Fibroblast of skin of scalp (primary cell): ENCODE measurements around the gene ZFP69. TPM values are rescaled to one million over a fixed set of nuclear protein-coding genes. Genes with fewer than 3 reads are reported as not detected.
"Not testable (repeated sequence)": the region's sequence is repeated elsewhere in the genome, so short reads cannot be mapped to it uniquely, and the experiment has no call there.

Experiments
- DNase-seq: peaks from one replicate; pipeline ENCODE4 v3.0.0-alpha.2; 2013
- polyA plus RNA-seq, 2 experiments: library from polyadenylated mRNA; unstranded; fragments of 120-200 nt; gene quantifications; one replicate each; pipeline ENCODE4 v1.2.1, GENCODE V29; 2013; ENCODE audit not compliant: insufficient read length in 2 of 2

ZFP69 gene
- 4.0 TPM for polyA plus RNA-seq (2013, experiment 1 of 2; ENCODE audit: insufficient read length)
- polyA plus RNA-seq (2013, experiment 2 of 2; ENCODE audit: insufficient read length), result 4.1 TPM

DNA sequence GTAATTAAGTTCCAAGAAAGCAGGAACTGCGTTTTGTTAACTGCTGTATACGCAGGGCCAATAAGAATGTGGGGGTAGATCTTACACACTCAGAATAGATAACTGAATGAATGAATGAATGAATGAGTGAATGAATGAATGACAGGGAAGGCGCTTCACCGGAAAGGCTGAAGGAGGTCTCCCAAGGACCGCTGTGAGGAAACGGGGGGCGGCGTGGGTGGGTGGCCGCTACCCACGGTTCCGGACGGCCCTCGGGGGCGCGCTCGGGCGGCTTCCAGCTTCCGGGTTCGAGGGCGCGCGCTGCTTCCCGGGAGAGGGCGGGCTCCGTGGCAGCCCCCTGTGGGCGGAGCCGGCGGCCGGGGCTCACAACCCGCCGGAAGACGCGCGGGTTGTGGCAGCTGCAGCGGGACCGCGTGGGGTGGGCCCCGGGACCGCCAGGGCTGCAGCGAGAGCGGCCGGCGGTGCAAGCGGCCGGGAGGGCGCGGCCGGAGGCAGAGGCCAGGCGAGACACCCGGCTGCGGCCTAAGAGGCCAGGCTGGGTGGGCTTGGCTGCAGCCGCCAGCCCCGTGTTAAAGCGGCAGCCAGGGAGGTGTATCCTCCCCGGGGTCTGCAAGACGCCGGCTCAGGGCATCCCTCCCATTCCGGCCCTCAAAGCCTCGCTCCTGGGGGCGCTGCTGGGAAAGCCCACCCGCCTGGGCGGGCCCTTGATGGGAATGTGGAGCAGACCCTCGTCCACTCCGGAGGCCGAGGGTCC is at the start of gene ZFP69:
ZFP69 (plus strand) TSS at position 367 of the 754 bp plus-strand sequence. CDS start 2,072 bp downstream, outside the sequence.
- peak; percentile 78 for DNase-seq

DNA sequence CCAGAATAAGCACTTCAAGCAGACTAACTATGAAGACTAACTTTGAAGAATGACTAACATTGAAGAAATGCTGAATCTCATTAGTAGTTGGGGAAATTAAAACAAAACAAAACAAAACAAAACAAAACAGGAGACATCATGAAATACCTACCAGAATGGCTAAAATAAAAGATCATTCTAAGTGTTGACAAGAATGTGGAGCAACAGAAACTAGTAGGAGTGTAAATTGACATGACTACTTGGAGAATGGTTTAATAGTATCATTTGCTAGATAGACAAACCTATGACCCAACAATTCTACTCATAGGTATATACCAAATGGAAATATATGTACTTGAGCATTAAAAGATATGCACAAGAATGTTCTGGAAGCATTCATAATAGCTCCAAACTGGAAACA is 45.7 kb upstream of the ZFP69 start:
- no peak for DNase-seq

DNA sequence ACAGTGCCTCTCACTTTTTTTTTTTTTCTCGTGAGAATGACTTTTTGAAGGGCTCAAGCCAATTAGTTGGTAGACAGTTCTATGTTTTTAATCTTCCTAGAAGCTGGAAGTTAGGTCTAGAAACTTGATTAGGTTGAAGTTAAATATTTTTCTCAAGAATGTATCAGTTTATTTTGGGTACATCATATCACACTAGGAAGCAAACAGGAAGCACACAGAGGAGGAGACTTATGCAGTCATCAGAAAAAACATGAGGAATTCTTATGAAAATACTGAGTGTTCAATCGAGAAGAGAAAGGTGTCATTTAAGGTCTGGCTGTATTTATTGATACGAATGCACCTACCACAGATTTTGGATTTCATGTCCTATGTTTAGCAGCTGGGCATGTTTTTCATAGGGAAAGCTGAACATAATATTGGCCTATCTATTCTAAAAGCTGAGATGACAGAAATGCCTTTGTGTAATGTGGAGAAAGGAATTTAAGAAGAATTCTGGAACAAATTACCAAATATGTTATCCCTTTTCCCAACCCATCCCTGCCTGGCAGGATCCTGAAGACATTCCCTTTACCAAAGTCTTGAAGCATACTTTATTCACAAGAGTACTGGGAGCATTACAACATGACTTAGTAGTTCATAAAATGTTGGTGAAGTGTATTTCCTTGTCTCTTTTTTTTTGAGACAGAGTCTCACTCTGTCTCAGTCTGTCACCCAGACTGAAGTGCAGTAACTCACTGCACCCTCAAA is 44.3 kb upstream of the ZFP69 start:
- peak; percentile 60 for DNase-seq

DNA sequence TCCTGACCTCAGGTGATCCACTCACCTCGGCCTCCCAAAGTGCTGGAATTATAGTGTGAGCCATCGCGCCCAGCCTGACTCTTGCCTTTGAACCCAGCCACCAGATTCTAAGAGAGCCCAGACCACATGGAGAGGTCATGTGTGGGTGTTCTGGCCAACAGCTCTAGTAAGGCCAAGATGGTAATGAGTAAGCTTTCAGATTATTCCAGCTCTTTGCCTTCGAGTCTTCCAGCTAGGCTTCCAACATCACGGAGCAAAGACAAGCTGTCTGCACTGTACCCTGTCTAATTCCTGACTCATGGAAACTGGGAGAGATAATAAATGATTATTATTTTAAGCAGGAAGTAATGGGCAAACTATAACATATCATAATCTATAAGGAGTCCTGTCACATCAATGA is 41.6 kb upstream of the ZFP69 start:
- no peak for DNase-seq

DNA sequence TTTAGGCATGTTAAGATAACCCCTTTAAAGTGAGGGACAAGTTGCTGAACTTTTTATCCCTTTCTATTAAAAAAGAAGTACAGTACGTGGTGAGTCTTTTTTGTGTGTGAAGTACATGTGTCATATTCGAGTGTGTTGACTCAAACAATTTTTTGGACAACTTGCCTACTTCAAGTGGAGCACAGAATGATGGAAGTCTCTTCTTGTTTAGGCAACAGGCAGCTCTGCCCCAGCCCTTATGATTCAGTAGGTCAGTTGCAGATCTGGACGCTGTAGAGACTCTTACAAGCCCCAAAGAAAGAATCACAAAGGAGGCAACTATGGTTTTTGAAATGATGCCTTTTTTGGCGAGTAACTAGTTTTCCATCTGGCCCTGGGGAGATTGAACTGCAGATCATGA is 41.2 kb upstream of the ZFP69 start:
- no peak for DNase-seq

DNA sequence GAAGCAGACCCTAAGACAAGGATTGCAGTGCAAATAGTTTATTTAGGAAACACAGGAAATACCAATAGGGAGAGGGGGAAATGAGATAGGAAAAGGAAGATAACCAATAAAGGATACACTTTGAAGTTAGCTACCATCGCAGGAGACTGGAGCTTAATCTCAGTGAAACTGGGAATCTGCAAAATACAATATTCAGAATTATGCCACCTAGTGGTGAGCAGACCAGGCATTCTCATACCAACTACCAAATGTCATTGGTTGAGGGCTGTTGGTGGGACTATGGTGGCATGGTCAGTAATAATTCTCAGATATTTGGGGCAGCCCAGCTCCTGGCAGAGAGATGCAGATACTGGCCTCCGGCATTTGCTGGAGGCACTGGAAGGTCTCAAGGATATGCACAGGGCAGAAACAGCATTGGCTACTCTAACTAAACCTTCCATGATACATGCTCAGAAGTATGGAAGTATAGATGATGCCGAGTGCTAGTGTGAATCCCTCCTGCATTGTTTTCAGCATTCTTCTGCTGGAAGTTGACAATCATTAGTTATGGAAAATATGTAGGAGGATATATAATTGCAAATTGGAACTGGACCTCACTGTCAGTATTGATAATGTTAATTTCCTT is 38.6 kb upstream of the ZFP69 start:
- DNase-seq, result peak; percentile 6

DNA sequence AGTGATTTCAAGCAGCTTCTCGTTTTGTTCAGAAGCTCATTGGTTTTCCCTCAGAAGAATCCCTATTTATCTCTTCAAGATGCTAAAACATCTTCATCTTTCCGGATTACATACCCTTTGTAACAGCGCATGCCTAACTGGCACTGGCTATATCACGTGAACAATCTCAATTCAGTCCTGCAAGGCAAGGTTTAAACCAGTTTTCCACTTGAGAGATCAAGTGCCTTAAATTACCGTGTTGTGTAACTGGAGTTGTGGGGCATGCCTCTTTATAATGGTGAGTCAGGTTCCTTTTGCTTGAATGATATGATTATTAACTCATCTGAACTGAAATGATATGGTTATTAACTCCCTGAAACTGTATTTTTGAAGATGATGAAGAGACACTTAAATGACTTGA is 37.8 kb upstream of the ZFP69 start:
- DNase-seq, result no peak

DNA sequence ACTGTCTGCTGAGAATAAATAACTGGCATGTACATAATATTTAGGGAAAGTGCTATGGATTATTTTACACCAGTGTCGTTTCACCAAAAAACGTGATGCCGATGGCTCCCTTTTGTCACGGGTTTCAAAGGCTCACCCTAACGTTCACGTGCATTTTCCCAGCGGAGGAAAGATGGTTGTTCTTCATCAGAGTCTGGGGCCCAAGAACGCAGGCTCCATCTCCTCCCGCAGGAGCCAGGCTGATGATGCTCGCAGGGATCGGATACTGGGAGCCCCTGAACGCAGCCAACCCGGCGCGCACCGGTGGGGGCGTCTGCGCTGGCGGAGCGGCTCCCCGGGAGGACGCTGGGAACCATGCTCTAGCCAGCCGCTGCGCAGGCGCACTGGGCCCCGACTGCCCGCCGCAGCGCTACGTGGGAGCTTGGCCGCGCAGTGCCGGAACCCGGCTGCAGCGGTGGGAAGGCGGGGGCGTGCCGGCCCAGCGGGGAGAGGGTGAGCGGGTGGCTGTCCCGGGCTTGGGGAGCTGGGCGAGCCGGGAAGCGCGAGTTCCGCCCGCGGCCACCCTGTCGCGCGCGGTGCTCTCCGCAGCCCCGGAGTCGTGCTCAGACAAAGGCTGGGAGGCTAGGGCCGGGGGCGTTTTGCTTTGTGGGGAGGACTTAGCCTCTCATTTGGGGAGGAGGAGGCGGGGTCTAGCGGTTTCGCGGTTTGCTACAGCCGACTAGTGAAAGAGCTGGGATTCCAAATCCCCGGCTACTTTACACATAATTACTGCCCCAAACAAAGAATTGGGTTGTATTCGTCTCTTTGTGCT is 27.2 kb upstream of the ZFP69 start, which contains the start of gene ZFP69B:
ZFP69B (plus strand) TSS at position 793 of the 811 bp plus-strand sequence. CDS start 486 bp downstream, outside the sequence.
- peak; percentile 93 for DNase-seq

DNA sequence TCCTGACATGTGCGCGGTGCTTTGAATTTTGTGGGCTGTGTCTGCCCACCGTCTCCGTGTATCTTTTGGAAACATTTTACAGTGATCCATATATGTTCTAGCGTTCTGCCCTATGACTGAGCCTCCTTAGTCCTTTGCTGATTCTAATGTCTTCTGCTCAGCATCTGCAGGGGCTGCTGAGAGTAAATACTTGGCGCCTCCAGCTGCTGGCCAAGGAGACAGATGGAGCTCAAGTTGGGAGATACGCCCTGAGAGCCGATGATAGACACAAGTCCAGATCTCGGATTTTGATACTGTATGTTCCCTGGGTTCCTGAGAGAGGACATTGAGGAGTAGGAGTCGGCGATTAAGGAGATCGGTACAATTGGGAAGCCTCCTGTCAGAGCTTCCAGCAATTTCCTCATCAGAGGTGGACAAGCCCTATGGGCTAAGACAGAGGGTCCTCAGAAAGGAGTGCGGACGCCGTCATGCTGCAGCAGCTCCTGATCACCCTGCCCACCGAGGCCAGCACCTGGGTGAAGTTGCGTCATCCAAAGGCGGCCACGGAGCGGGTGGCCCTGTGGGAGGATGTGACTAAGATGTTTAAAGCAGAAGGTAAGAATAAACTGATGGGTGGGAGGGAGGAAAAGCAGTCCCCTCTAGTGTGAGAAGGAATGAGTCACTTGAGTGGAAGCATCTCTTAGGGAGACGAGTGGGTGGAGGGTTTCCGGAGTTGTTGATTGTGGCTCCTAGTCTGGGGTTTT is 26.4 kb upstream of the ZFP69 start:
- DNase-seq, result peak; percentile 19

DNA sequence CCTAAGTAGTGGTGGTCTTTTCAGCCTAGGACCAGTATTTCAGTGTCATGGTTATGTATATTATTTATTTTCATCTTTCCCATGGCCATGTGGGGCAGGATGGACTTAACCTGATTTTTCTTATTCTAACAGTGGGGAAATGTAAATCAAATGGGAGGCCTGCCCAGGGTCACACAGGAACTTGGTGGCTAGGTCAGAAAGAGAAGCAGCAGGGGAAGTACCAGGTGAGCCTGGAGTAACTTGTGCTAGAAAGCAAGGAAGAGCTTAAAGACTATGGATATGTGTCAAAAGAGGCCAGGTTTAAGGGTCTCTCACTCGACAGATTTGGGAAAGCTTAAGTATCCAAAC is 25.9 kb upstream of the ZFP69 start:
- no peak for DNase-seq

DNA sequence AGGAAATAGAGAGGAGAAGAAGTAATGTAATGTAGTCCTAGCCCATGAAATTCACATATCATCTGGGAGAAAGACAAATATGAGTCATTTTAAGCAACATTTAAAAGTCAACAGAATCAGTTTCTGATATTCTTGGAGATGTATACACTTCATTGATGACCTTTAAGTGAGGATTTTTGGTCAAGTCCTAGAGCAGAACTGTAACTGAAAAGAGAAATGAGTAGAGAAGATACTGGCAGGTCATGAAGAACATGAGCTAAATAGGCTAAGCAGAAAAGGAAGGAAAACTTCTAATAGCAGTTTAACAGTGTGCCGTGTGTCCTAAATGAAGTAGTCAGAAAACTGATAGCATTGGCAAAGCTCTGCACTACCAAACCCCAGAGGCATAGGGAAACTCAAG is 22.2 kb upstream of the ZFP69 start:
- no peak for DNase-seq

DNA sequence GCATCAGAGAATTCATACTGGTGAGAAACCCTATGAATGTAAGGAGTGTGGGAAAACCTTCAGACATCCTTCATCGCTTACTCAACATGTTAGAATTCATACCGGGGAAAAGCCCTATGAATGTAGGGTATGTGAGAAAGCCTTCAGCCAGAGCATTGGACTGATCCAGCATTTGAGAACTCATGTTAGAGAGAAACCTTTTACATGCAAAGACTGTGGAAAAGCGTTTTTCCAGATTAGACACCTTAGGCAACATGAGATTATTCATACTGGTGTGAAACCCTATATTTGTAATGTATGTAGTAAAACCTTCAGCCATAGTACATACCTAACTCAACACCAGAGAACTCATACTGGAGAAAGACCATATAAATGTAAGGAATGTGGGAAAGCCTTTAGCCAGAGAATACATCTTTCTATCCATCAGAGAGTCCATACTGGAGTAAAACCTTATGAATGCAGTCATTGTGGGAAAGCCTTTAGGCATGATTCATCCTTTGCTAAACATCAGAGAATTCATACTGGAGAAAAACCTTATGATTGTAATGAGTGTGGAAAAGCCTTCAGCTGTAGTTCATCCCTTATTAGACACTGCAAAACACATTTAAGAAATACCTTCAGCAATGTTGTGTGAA is 14.0 kb upstream of the ZFP69 start:
- no peak for DNase-seq

DNA sequence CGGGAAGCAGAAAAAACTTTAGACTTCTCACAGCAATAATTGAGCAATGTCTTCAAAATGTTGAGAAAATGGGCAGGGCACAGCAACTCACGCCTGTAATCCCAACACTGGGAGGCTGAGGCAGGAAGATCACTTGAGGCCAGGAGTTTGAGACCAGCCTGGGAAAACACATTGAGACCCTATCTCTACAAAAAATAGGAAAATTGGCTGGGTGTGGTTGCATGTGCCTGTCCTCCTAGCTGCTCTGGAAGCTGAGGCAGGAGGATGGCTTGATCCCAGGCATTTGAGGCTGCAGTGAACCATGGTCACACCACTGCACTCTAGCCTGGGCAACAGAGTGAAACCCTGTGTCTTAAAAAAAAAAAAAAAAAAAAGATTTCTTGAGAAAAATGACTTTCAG is 7.8 kb upstream of the ZFP69 start:
- DNase-seq, result no peak

DNA sequence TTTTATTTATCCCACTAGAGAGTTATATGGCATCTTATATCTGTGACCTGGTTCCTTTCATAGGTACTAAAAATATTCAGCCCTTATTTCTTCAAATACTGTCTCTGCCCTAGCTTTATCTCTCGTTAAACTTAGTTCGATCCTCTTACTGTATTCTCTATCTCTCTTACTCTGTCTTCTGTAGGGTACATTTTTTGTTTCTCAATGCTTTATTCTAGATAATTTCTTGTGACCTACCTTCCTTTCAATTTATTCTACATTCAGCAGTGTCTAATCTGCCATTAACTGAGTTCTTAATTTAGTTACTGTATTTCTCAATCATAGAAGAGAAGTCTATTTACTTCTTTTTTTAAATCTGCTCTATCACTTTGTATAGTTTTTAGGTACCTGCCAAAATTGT is 1.8 kb upstream of the ZFP69 start:
- DNase-seq, result no peak

DNA sequence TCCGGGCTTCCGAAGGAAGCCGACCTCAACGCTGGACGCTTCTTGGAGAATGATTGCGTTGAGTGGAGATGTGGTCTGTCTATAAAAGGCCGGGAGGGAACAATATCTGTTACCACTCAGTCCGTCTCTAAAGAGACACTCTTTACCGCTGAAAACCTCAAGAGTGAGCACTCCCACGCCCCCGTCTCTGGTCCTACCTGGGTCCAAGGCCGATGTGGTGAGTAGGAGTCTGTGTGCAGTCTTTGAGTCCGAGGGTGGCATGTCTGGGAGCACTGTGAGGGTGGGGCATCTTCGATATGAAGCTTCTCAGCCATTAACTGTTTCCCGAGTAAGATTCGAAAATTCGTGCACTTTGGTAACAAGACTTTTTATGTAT is 576 bp downstream of the ZFP69 start:
- DNase-seq, result peak; percentile 16

DNA sequence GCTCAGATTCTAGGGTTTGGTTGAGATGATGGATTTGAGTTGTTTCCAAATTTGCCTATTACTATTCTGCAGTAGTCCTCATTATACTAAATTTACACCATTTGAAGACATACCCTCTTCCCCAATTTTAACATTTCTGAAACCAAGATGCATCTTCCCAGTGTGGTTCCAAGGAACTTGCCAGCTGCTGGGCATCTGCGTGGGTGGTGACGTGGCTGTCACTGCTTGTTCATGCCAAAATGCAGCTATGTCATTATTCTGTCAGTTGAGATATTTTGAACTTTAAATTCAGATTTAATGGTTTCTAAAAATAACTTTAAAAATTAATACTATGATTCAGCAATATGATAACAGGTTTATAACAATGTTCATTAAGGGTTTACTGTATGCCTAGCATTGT is 1.2 kb downstream of the ZFP69 start:
- no peak for DNase-seq

DNA sequence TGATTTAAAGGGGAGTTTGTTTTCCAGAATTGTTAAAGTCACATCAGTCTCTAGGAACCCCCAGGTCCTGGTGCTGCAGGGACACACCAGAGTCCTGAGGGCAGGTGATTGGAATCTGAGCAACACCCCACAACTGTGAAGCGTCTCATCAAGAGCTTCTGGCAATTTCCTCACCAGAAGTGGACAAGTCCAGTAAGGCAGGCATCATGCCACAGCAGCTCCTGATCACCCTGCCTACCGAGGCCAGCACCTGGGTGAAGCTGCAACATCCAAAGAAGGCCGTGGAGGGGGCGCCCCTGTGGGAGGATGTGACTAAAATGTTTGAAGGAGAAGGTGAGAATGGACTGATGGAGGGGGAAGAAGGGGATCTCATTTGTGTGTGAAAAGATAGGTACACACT is 2.1 kb downstream of the ZFP69 start:
- DNase-seq, result no peak

DNA sequence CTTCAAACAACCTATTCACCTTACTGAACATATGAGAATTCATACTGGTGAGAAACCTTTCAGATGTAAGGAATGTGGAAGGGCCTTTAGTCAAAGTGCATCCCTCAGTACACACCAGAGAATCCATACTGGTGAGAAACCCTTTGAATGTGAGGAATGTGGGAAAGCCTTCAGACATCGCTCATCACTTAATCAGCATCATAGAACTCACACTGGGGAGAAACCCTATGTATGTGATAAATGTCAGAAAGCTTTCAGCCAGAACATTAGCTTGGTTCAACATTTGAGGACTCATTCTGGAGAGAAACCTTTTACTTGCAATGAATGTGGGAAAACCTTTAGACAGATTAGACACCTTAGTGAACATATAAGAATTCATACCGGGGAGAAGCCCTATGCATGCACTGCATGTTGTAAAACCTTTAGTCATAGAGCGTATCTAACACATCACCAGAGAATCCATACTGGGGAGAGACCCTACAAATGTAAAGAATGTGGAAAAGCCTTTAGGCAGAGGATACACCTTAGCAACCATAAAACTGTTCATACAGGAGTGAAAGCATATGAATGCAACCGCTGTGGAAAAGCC is 18.3 kb downstream of the ZFP69 start:
- DNase-seq, result no peak

DNA sequence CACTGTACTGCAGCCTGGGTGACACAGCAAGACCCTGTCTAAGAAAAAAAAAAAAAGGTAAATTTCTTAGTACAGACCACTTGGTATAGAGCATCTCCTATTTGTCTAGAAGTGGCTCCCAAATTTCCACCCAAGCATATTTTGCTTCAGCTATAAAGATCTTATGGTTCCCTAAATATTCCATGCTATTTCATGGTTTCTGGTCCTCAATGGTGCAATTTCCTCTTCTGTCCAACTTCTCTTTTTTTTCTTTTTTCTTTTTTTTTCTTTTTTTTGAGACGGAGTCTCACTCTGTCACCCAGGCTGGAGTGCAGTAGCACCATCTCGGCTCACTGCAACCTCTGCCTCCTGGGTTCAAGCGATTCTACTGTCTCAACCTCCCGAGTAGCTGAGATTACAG is 25.6 kb downstream of the ZFP69 start:
- not testable (repeated sequence) for DNase-seq

DNA sequence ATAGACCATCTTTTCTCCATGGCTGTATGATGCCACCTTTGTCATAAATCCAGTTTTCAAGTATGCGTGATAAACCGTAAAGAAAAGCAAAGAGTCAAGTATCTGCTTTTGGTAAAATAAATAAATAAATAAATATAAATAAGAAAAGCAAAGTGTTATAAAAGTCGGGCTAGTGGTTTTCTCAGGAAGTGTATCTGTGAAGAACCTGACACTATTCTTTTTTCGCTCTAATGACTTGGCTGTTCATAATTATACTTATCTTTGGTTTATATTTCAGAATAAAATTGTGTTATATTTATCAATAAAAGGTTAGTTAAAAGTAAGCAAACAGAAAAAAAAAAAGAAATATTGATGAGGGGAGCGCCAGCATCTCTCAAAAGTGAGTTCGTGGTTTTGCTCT is 30.9 kb downstream of the ZFP69 start:
- DNase-seq, result no peak
